Right lung (tissue), 5 donors: Measurements from ENCODE around the gene SPATA21. TPM values are rescaled to one million over a fixed set of nuclear protein-coding genes. Genes with fewer than 3 reads are reported as not detected.
A peak's percentile ranks its signal among the peaks of the same experiment; 100 is the strongest.

ENCODE experiments used
- DNase-seq, 2 donors: peaks; one replicate each; pipeline ENCODE4 v3.0.0-alpha.2; 2013
- polyA plus RNA-seq, 5 donors: library from polyadenylated mRNA; unstranded; fragments of 120-200 nt; gene quantifications; one replicate each; pipeline versions ENCODE4 v1.2.1 to v1.2.3, GENCODE V29; 2013; ENCODE audit warnings: inconsistent platforms in 1 of 5, low replicate concordance in 1 of 5; ENCODE audit not compliant: insufficient read length in 5 of 5, insufficient read depth in 1 of 5

Gene SPATA21
- polyA plus RNA-seq, 5 donors: 0.08 to 0.50 (median 0.33) TPM

GRCh38 chr1:16351456-16351993 lies 85.7 kb downstream of the SPATA21 start:
- peak; percentile 26 to 34 for DNase-seq

- no peak for DNase-seq
Observed at GRCh38 chr1:16349847-16350406, 87.3 kb downstream of the SPATA21 start.

Other genes with a start within 250 kb of the SPATA21 start
- 10 to 100 TPM; 43.0 to 66.2 (median 59.9) TPM for gene ARHGEF19, start 224.8 kb downstream of the SPATA21 start, polyA plus RNA-seq
- gene CPLANE2, start 200.2 kb downstream of the SPATA21 start, polyA plus RNA-seq: 1 to 10 TPM; 2.3 to 6.6 (median 4.1) TPM
- 10 to 100 TPM; 16.1 to 24.8 (median 22.7) TPM for gene FBXO42, start 84.9 kb downstream of the SPATA21 start, polyA plus RNA-seq
- gene SZRD1, start 70.2 kb downstream of the SPATA21 start, polyA plus RNA-seq: 100 to 1,000 TPM in 1 of 5 donors, 10 to 100 TPM in 4; 77.4 to 103 (median 83.0) TPM
- gene NECAP2, start 3.3 kb upstream of the SPATA21 start, polyA plus RNA-seq: 10 to 100 TPM; 74.2 to 84.1 (median 79.4) TPM
- 1 to 10 TPM in 2 of 5 donors, not detected in 3; 1.3 to 2.7 TPM for gene RNU1-1, start 76.9 kb upstream of the SPATA21 start, polyA plus RNA-seq
- gene NBPF1, start 176.1 kb upstream of the SPATA21 start, polyA plus RNA-seq: 100 to 1,000 TPM in 3 of 5 donors, 10 to 100 TPM in 2; 81.9 to 115 (median 106) TPM
- gene RNU1-3, start 229.5 kb upstream of the SPATA21 start, polyA plus RNA-seq: 1 to 10 TPM in 2 of 5 donors, not detected in 3; 1.3 to 2.7 TPM